Suppressor macrophage treated with lipopolysaccharide for 4 hours (primary cell): ENCODE data around the gene CCR5AS.
"Not testable (repeated sequence)": the region's sequence is repeated elsewhere in the genome, so short reads cannot be mapped to it uniquely, and the experiment has no call there.

Experiments used
- DNase-seq: peaks from one replicate; pipeline ENCODE4 v3.0.0-alpha.2; 2020

Gene CCR5AS

DNA sequence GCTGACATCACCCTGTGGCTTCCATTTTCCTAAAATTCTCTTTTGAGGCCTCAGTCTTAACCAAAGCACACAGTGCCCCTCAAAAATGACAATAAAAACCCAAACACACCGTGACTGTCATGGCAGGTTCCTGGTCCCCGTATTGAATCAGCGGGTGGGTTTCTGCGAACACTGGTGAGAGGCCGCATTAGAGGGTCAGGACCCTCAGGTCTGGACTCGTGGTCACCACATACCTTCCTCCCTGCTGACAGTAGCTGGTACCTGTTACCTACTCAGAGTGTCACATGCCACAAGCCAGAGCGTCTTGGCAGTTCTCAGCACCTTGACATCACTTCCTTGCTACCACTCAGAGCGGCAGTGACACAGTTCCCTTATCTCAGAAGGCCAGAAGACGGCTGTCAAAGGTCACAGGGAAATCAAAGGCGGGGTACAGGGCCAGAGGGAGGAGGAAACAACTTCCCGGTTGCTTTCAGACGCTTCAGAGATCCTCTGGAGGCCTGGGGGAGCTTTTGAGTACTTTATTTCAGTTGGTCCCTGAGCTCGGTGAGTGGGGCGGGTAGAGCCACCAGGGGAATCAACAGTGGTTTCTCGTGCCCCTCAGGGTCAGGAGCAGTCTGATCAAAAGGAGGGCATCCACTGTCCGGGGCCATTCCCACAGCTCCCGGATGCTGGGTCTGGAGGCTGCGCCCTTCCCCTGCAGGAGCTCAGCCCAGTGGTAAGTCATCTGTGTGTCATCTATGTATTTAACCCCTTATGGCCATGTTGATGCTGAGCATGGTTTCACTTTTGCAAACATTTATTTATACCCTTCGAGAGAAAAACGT lies at the start of gene CCR5AS, which contains the start of gene CCRL2:
Gene CCR5AS, minus strand, starts transcription at position 279 of the 824 bp plus-strand sequence.
Gene CCRL2, plus strand, starts transcription at position 472 of the 824 bp plus-strand sequence. CDS start 821 bp downstream, outside the sequence.
- DNase-seq, result peak; percentile 94

DNA sequence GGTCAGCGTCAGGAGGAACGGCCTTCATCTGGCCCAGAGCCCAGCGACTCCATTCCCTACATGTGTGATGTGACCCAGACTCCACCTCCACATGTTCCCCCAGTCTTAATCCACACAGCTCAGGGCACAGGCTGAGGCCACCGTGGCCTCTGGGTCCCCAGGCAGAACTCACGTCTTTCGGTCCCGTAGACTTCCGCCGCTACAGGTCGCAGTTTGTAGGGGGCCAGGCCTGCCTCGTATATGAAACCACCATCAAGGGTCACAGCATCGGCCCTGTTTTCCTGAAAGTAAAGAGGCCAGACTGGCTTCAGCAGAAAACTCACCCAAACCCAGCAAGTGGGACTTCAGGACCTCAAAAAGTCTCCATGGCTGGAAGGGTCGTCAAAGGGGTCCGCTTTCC lies 49.3 kb upstream of the CCR5AS start:
- no peak for DNase-seq

DNA sequence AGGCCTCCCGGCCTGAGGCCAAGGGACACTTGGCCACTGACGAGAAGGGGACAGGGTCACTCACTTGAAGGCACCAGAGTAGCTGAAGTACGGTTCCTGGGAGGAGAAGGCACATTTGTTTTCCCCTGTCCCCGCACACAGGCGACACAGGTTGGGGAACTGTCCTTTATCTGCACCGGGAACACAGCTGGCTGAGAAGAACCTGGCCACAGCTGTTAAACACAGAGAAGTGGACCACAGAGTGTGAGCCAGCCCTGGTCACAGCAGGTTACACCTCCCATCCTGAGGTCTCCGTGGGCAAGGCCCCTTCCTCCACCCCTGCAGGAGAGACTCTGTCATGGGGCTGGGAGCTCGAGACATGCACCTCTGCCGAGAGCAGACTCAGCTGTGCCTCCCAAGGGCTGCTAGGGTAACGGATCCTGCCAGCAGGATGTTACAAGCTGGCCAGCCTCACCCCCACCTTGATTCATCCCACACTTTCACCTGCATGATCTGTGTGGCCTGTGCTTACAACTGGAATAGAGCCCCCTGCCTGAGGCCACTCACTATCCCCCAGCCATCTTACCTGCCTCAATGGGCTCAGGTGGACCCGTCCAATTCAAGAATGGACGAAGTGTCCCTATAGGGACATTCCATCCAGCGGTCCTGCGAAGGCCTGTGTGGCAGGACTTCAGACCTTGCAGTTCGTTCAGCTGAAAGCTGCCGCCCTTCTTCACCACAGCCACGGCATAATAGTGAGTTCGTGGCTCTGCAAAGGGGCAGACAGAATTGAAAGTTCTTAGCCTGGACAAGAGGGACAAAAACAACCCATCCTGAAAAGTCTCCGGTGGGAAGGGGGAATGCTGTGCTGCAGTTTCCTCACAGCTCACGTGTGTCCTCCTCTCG lies 48.6 kb upstream of the CCR5AS start:
- DNase-seq, result no peak

- DNase-seq, result no peak
These were observed 47.7 kb upstream of the CCR5AS start for GRCh38 chr3:46454606-46455005.

GRCh38 chr3:46454209-46454595 lies 47.3 kb upstream of the CCR5AS start:
- DNase-seq, result no peak

DNA sequence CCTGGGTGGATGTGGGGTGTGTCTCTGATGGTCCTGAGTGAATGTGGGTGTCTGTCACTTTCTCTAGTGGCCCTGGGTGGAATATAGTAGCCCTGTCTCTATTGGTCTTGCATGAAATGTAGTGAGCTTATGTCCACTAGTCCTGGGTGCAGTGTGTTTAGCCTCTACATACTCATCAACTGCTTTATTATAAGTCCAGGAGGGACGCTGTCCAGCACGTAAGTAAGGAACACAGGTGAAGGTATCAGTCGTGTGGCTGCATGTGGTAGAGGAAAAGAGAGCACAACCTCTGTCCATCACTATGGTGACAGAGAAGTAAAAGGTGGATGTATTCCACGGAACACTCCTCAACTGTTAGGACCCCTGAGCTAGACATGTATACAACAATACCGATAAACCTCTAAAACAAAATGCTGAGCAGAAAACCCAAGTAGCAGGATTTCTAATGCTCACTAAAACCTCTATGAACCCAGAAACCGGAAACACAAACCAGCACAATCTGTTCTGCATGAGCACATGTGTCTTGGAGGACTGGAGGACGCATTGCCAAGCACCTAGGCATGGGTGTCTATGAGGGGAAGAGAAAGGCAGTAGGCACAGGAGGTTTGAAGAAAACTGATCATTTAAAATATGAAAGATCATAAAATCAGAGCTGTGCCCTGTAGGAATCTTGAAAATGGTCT lies 46.8 kb upstream of the CCR5AS start:
- no peak for DNase-seq

- no peak for DNase-seq
These were observed 43.1 kb upstream of the CCR5AS start for GRCh38 chr3:46449755-46450552.

- DNase-seq, result no peak
These were observed 41.9 kb upstream of the CCR5AS start for GRCh38 chr3:46448721-46449120.

GRCh38 chr3:46447228-46447985 lies 40.5 kb upstream of the CCR5AS start:
- peak; percentile 65 for DNase-seq

- DNase-seq, result peak; percentile 89
These were observed 36.0 kb upstream of the CCR5AS start for GRCh38 chr3:46442576-46443530.

DNA sequence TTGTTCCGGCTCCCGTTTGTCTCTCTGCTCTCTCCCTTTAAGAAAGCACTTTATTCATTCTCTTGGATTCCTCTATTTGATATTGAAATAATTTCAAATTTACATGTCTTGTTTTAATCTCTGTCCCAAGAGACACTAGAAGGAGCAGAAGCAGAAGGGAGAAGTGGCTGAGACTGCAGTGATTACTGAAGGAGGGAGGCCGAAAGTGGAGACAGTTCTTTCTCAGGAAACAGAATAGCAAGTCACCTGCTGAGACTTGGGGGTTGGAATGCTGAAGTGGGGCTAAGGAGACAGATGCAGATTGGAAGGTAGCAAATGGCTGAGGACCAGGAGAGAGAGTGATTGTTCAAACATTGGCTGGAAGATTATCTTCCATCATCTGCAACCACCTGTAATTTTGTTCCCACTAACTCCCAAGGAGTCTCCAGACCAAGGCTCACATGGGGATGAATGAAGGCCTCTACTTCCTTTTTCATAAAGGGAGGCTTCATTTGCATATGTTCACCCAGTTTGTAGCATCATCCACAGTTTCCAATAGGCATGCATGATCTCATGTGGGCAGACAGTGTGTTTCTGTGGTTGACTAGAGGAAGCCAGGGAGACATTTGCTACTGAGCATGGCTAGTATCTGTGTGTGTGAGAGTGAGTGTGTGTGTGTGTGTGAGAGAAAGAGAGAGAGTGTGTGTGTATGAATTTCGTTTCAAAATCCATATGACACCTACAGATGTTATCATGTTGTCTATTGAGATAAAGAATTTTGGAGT lies 33.8 kb upstream of the CCR5AS start:
- DNase-seq, result peak; percentile 83

DNA sequence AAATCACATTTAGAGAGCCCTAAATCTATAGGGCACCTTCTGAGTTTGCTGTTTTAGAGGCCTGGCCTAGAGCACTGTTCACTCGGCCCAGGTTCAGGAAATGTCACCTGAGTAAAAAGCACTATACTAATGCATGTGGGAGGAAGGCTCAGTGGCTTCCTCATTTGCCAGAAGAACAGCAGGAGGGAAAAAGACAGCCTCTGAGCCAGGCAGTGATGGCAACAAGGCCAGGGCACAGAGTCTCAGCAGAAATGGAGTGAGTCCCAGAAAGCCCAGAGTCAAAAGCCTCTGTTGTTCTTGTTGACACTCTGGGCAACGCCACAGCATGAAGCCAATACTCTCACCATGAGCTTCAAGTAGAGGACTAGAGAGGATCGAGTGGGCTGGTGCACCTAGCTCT lies 32.0 kb upstream of the CCR5AS start:
- DNase-seq, result peak; percentile 16

DNA sequence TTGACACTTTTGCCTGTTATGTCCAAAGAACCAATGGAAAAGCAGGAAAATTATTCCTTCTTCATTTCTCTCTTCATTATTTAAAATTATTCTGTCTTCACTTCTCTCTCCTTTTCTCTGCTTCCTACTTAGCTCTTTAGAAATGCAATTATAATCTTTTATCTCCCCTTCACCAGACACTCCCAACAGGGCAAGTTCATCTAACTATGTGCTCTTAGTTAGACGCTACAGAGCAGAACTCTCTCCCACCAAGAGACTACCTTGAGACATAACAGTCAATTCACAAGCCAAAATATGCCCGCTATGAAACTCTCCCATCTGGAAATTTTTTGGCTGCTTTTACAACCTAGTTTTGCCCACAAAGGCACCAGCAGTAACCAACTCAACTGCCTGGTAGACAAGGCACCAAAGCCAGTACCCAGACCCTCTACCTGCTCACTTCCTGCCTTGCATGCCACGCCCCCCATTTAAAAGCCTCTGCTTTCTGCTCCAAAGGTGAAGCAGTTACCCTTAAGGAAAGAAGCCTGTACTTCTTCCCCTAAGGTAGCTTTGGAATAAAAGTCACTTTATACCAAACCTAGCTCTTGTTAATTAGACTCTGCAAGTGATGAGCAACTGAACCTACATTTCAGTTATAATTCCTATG lies 28.3 kb upstream of the CCR5AS start:
- DNase-seq, result no peak

- no peak for DNase-seq
These were observed 27.0 kb upstream of the CCR5AS start for GRCh38 chr3:46433841-46434240.

- DNase-seq, result not testable (repeated sequence)
These were observed 26.3 kb upstream of the CCR5AS start for GRCh38 chr3:46433118-46433517.

- not testable (repeated sequence) for DNase-seq
These were observed 25.0 kb upstream of the CCR5AS start for GRCh38 chr3:46431905-46432304.

DNA sequence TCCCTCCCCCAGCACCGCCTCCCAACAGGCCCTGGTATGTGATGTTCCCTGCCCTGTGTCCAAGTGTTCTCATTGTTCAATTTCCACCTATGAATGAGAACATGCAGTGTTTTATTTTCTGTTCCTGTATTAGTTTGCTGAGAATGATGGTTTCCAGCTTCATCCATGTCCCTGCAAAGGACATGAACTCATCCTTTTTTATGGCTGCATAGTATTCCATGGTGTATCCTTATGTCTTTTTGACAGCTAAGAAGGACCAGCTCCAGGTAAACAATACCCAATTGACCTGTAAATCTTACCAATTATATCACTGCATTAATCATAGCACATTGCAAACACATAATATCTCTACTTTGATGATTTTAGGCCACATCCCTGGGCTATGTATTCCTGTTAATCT lies 24.0 kb upstream of the CCR5AS start:
- not testable (repeated sequence) for DNase-seq

- no peak for DNase-seq
These were observed 22.8 kb upstream of the CCR5AS start for GRCh38 chr3:46429671-46430070.

GRCh38 chr3:46429250-46429649 lies 22.4 kb upstream of the CCR5AS start:
- no peak for DNase-seq
